Adipocyte (in vitro differentiated cells): Measurements from ENCODE around the gene CCNG2.

Experiments used
- DNase-seq: peaks from one replicate; pipeline ENCODE4 v3.0.0-alpha.2; 2015; ENCODE audit warnings: low read depth
- H3K27me3 ChIP-seq: replicated peaks from 2 replicates; pipeline ENCODE4 v1.7.0; 2013; ENCODE audit warnings: mild to moderate bottlenecking, low read length, moderate library complexity; ENCODE audit not compliant: control insufficient read depth, insufficient read depth
- H3K36me3 ChIP-seq: 2 replicates; pipeline ENCODE4 v1.7.0; 2013; ENCODE audit warnings: low read length, mild to moderate bottlenecking, moderate library complexity; ENCODE audit not compliant: control insufficient read depth, insufficient read depth, severe bottlenecking
- H3K4me1 ChIP-seq: 2 replicates; pipeline ENCODE4 v1.7.0; 2013; ENCODE audit warnings: mild to moderate bottlenecking, low read length, moderate library complexity; ENCODE audit not compliant: control insufficient read depth, insufficient read depth
- H3K4me3 ChIP-seq: 2 replicates; pipeline ENCODE4 v1.7.0; 2013; ENCODE audit warnings: mild to moderate bottlenecking, low read length, moderate library complexity
- H3K9ac ChIP-seq: 2 replicates; pipeline ENCODE4 v1.7.0; 2013; ENCODE audit warnings: mild to moderate bottlenecking, low read length, moderate library complexity
- H3K9me3 ChIP-seq: 2 replicates; pipeline ENCODE4 v1.7.0; 2013; ENCODE audit warnings: mild to moderate bottlenecking, low read length, moderate library complexity; ENCODE audit not compliant: control insufficient read depth

The CCNG2 gene, protein sequence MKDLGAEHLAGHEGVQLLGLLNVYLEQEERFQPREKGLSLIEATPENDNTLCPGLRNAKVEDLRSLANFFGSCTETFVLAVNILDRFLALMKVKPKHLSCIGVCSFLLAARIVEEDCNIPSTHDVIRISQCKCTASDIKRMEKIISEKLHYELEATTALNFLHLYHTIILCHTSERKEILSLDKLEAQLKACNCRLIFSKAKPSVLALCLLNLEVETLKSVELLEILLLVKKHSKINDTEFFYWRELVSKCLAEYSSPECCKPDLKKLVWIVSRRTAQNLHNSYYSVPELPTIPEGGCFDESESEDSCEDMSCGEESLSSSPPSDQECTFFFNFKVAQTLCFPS

DNA sequence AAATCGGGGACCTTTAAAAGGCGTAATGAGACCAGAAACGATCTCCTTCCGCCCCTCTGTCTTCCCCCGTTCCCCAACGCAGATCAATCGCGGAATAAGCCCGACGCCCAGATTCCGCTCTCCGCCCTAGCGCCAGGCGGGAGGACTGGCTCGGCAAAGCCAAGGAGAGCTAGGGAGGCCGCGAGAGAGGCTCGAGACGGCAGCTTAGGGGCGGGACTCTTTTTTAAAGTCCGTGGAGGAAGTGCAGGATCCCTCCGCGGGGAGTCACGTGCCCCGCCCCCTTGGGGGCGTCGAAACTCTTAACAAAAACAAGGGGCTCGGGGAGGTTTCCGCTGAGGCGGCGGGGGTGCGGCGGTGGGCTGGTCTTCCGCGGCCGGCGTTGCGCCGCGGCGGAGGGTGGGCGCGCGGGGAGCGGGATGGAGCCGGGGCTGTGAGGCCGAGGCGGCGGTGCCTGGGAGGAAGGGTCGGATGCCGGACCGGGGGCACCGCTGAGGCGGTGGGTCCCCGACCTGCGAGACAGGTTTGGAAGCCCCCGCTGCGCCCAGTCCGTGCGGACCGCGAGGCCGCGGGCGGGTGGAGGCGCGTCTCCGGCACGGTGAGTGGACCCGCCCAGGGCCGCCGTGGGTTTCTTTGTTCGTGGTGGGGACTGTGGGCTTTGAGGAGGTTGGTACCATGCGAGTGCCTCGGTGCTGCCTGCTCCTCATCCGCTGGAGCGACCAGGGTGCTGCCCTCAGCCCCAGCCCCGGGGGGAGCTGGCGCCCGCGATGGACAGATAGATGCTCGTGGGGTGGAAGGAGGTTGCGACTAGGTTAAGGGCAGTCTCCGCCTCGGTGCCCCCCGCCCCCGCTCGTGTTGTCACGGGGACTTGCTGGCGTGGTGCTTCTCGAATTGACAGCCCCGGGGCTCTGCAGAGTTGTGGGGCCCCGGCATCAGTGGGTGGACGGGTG, at the start of gene CCNG2:
CCNG2 (plus strand) TSS at position 296 of the 947 bp plus-strand sequence. CDS start 1,326 bp downstream, outside the sequence.
- Histone ChIP-seq H3K27me3 (peaks cover 4% of the 10 kb centered on the region), H3K4me3 (peak within 1 kb of the TSS; percentile 98), H3K9me3 (no peaks in the 10 kb centered on the region), H3K36me3 (peaks cover 27% of the 10 kb centered on the region), H3K9ac (peak within 1 kb of the TSS; percentile 99), H3K4me1 (peaks cover 33% of the 10 kb centered on the region)
- peak; percentile 97 for DNase-seq

DNA sequence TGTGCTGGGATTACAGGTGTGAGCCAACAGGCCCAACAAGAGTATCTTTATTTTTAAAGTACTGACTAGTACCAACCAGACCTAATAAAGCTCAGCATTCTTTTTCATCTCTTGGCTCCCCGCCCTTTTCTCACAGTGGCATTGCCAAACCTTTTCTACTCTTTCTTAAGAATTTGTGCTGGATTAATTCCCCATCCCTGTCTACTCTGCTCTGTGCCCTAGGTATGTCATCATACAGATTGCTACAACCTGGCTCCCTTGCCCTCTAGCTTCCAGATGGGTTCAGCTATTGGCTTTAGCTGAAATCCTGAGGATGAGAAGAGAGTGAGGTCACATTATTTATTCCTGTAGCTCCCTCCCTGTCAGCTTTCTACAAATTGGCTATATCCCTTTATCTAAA, 46.3 kb upstream of the CCNG2 start:
- no peak overlapping the region for H3K9ac ChIP-seq
- no peaks in the 10 kb centered on the region for H3K9me3 ChIP-seq
- peaks cover 4% of the 10 kb centered on the region for H3K27me3 ChIP-seq
- H3K36me3 ChIP-seq = no peaks in the 10 kb centered on the region
- no peaks in the 10 kb centered on the region for H3K4me1 ChIP-seq
- H3K4me3 ChIP-seq = no peak overlapping the region
- no peak for DNase-seq

DNA sequence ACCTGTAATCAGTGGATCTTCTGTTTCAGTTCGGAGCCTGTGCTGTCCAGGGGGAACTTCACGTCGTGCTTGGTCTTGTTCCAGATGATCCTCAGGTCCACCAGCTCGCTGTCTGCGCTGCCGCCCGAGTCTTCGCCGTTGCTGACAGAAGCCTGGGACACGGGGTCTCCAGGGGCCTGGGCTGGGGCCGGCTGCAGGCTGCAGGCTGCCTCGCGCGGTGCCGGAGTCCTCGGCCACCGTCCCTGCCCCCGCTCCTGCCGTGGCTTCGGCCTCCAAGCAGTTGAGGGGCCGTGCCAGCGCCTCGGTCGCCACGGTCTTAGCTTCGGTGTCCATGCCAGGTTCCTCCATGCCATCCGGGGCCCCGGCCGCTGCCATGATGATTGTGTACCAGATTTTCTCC, 43.9 kb upstream of the CCNG2 start:
- peaks cover 4% of the 10 kb centered on the region for H3K27me3 ChIP-seq
- H3K36me3 ChIP-seq = no peaks in the 10 kb centered on the region
- no peak for DNase-seq
- no peak overlapping the region for H3K4me3 ChIP-seq
- H3K4me1 ChIP-seq = no peaks in the 10 kb centered on the region
- no peak overlapping the region for H3K9ac ChIP-seq
- H3K9me3 ChIP-seq = no peaks in the 10 kb centered on the region

DNA sequence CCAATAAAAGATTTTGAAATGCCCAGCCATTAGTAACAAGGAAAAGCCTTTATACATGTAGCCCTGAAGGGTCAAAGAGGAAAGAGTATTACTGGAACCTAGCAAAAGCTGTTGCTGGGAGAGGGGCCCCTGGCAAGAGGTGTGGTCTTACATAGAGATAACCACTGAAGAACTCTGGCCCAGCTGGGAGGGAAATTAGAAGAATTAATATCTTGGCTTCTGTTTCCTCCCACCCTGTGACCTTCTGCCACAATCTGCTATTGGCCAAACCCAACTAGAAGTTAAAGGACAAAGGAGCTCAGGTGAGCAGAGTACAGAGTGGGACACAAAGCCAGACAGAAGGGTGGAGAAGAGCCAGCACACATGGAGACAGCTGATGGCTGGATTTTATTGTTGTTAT, 39.3 kb upstream of the CCNG2 start:
- H3K9me3 ChIP-seq = no peaks in the 10 kb centered on the region
- peaks cover 20% of the 10 kb centered on the region for H3K27me3 ChIP-seq
- no peak overlapping the region for H3K9ac ChIP-seq
- no peaks in the 10 kb centered on the region for H3K36me3 ChIP-seq
- DNase-seq = no peak
- no peak overlapping the region for H3K4me3 ChIP-seq
- no peaks in the 10 kb centered on the region for H3K4me1 ChIP-seq

DNA sequence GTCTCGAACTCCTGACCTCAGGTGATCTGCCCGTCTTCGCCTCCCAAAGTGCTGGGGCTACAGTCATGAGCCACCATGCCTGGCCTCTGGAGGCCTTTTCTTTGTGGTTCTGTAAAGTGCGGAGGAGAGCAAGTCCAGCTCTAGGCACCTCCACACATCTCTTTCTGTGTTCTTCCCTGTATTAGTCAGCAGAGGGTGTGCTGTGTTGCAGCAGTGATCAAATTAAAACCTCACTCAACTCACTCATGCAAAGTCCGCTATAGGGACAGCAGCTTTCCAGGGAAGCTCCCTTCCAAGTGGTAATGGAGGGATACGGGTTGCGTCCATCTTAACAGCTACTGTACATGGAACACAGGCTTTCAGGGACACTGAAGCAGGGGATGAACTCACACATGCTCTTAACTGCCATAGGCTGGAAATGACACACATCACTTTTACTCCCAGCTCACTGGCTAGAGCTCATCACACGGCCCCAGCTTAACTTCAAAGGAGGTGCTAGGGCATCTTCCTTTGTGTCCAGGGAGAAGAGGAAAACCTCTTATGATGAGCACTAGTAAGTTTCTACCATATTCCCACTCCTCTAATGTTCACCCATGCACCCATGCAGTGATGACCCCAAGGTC, 36.0 kb upstream of the CCNG2 start:
- Histone ChIP-seq H3K27me3 (peaks cover 26% of the 10 kb centered on the region), H3K4me1 (peaks cover 5% of the 10 kb centered on the region), H3K9ac (no peak overlapping the region), H3K36me3 (no peaks in the 10 kb centered on the region), H3K4me3 (no peak overlapping the region), H3K9me3 (no peaks in the 10 kb centered on the region)
- no peak for DNase-seq

DNA sequence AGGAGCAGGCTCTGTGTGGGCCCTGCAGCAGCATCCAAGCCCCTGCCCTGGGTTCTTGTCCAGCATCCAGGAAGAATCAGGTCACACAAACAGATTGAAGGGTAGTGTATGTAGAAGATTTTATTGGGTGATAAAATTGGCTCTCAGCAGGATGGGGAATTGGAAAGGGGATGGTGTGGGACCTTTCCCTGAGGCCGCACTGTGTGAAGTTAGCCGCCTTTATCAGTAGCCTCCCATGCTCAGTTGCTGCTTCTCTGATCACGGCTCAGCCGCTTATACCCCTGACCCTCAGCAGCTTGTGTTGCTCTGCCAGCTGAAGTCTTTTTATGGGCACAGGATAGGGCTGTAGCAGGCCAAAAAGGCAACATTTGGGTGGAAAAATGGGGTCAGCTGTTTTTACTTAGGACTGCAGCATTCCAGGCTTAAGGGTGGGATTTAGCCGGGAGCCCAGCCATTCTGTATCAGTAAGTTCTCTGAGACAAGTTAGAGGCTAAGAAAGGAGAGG, 35.2 kb upstream of the CCNG2 start:
- Histone ChIP-seq H3K4me3 (no peak overlapping the region), H3K4me1 (peaks cover 8% of the 10 kb centered on the region), H3K36me3 (no peaks in the 10 kb centered on the region), H3K27me3 (peaks cover 26% of the 10 kb centered on the region), H3K9me3 (no peaks in the 10 kb centered on the region), H3K9ac (no peak overlapping the region)
- no peak for DNase-seq

DNA sequence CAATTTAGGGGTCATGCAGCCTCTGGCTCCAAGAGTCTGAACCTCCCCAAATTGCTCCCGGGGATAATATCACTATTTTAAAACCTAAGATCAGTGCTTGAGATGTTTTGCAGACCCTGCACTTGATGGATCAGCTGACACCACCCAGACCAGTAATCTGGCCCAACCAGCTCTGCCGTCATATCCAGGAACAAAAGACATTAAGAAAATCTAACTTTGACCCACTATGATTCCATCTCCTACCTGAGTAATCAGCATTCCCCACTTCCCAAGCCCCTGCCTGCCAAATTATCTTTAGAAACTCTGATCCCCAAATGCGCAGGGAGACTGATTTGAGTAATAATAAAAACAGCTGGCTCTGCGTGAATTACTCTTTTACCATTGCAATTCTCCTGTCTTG, 34.4 kb upstream of the CCNG2 start:
- peaks cover 26% of the 10 kb centered on the region for H3K27me3 ChIP-seq
- no peak overlapping the region for H3K4me3 ChIP-seq
- no peak for DNase-seq
- no peaks in the 10 kb centered on the region for H3K9me3 ChIP-seq
- no peaks in the 10 kb centered on the region for H3K36me3 ChIP-seq
- peaks cover 8% of the 10 kb centered on the region for H3K4me1 ChIP-seq
- H3K9ac ChIP-seq = no peak overlapping the region

DNA sequence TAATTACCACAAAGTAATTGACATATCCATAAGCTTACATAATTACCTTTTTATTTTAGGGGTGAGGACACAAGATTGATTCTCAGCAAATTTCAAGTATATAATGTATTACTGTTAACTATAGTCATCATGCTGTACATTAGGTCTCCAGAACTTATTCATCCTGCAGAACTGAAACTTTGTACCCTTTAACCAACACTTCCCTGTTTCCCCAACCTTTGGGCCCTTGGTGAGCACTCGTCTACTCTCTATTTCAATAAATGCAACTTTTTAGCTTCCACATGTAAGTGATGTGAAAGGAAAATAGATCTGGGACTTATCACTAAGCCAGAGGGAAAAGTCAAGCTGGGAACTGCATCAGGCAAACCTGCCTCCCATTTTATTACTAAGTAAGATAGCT, 33.6 kb upstream of the CCNG2 start:
- no peak overlapping the region for H3K4me3 ChIP-seq

DNA sequence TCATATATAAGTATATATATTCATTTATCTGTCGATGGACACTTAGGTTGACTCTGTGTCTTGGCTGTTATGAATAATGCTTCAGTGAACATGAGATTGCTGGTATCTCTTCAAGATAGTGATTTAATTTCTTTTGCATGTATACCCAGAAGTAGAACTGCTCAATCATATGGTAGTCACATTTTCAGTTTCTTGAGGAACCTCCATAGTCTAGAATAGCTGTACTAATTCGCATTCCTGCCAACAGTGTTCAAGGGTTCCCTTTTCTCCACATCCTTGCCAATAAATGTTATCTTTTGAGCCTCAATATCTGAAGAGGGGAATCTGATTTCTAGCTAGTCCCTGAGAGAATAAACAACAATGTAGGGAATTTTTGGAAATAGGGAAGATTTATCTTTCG, 32.4 kb upstream of the CCNG2 start:
- H3K27me3 ChIP-seq = peaks cover 31% of the 10 kb centered on the region
- no peaks in the 10 kb centered on the region for H3K36me3 ChIP-seq
- H3K9ac ChIP-seq = no peak overlapping the region
- peaks cover 8% of the 10 kb centered on the region for H3K4me1 ChIP-seq
- no peaks in the 10 kb centered on the region for H3K9me3 ChIP-seq
- no peak for DNase-seq
- no peak overlapping the region for H3K4me3 ChIP-seq

More for the DNA sequence above, 33.6 kb upstream of the CCNG2 start:
- H3K27me3 ChIP-seq = peaks cover 31% of the 10 kb centered on the region
- H3K4me1 ChIP-seq = peaks cover 8% of the 10 kb centered on the region
- no peak for DNase-seq
- no peak overlapping the region for H3K9ac ChIP-seq
- no peaks in the 10 kb centered on the region for H3K9me3 ChIP-seq
- no peaks in the 10 kb centered on the region for H3K36me3 ChIP-seq

DNA sequence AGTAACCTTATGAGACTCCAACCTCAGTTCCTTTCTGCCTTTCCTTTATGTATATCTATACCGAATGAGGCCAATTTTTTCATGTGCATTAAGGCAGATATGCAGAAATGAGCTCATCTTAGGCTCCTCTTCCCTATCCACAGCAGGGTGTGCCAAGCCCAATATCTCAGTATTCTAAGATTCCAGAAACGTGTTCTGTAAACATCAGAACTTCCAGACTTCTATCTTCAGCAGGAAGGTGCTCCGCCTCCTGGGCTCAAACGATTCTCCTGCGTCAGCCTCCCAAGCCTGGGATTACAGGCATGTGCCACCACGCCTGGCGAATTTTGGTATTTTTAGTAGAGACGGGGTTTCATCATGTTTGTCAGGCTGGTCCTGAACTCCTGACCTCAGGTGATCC, 31.0 kb upstream of the CCNG2 start:
- H3K4me1 ChIP-seq = peaks cover 8% of the 10 kb centered on the region
- no peak overlapping the region for H3K9ac ChIP-seq
- H3K36me3 ChIP-seq = no peaks in the 10 kb centered on the region
- H3K27me3 ChIP-seq = peaks cover 29% of the 10 kb centered on the region
- DNase-seq = no peak
- no peaks in the 10 kb centered on the region for H3K9me3 ChIP-seq
- H3K4me3 ChIP-seq = no peak overlapping the region

DNA sequence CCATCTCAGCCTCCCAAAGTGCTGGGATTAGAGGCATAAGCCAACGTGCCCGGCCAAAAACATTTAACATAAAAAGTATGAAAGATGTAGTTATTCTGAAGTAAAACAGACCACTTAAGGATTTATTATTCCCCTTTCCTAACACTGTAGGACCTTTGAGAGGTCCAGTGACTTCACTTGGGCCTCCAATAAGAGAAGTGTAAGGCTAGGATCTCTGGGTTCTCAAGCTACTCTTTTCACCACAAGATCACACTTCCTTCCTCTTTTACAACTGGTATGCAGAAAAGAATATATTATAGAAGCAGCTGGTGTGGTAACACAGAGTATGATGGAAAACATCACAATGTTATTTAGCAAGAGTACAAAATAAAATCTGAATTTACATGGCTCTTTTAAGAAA, 30.2 kb upstream of the CCNG2 start:
- Histone ChIP-seq H3K36me3 (no peaks in the 10 kb centered on the region), H3K27me3 (peaks cover 21% of the 10 kb centered on the region), H3K9ac (no peak overlapping the region), H3K9me3 (no peaks in the 10 kb centered on the region), H3K4me3 (no peak overlapping the region), H3K4me1 (peaks cover 8% of the 10 kb centered on the region)
- DNase-seq = no peak
